HG03039 (cell line): ENCODE measurements around the gene KLHDC8A.

ENCODE experiments used
- ATAC-seq: cut with Tn5 transposase; IDR thresholded peaks from one replicate; pipeline ENCODE4 v1.9.1; 2021; ENCODE audit warnings: mild to moderate bottlenecking, moderate library complexity; ENCODE audit not compliant: unreplicated experiment

Gene KLHDC8A

GRCh38 chr1:205319081-205320018 is 37.4 kb downstream of the KLHDC8A start:
- ATAC-seq = no peak

GRCh38 chr1:205318231-205318991 is 38.3 kb downstream of the KLHDC8A start:
- no peak for ATAC-seq

- no peak for ATAC-seq
These were observed 39.3 kb downstream of the KLHDC8A start for GRCh38 chr1:205317311-205317917.

GRCh38 chr1:205316161-205316566 is 40.6 kb downstream of the KLHDC8A start:
- no peak for ATAC-seq

DNA sequence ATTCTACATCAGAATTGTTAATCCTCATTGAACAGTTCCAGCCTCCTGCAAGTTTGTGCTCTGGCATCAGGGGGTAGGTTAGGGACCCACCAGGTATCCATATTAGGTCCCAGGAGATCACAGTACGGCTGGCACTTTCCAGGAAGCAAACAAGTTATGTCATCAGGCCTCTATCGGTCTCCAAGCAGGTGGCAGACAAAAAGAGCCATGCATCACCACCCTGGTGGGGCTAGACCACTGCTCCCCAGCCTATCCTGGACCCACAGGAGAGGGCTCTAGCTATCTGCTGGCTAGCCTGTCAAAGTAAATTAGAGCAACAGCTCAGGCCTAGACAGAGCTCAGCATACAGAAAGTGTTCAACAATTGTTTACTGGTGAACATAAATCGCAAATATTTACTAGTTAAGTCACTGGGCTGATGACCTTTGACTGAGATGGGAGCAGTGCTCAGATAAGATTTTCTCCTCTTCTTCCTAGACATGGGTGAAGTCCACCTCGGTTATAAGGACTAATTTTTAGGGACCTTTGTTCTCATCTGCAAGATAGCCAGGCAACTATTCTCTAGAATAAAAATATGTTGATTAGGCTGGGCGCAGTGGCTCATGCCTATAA is 41.6 kb downstream of the KLHDC8A start:
- ATAC-seq = no peak

DNA sequence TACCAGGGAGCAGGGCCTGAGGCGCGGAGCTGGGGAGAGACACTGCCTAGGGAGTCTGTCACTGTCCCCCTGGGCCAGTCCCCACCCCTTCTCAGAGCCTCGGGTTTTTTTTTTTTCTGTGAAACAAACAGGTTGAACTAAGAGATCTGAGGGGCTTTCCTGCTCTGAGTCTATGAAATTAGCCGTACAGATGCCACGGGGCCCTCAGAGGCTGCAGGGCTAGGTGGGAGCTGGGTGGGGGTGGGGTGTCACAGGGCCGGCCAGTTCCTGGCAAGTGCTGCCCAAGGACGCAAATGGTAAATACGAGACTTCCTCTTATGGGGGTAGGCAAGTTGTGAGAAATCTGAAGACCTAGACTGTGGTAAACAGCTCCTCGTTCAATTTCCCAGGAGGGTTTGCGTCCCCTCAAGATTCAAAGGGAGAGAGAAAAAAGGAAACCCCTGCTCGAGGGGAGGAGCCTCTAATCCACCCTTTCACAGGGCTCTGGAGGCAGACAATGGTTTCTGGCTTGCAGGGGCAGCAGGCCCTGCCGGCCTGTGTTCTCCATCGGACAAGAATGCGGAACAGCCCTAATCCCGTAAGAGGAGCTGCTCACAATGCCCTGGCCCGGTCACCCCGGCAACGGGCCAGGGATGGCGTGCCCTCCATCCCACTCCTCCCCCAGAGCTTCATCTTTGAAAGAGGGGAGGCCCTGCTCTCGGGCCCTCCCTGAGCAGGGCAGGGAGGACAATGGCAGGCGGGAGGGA is 43.0 kb downstream of the KLHDC8A start:
- ATAC-seq = no peak

- no peak for ATAC-seq
These were observed 43.7 kb downstream of the KLHDC8A start for GRCh38 chr1:205312866-205313562.

DNA sequence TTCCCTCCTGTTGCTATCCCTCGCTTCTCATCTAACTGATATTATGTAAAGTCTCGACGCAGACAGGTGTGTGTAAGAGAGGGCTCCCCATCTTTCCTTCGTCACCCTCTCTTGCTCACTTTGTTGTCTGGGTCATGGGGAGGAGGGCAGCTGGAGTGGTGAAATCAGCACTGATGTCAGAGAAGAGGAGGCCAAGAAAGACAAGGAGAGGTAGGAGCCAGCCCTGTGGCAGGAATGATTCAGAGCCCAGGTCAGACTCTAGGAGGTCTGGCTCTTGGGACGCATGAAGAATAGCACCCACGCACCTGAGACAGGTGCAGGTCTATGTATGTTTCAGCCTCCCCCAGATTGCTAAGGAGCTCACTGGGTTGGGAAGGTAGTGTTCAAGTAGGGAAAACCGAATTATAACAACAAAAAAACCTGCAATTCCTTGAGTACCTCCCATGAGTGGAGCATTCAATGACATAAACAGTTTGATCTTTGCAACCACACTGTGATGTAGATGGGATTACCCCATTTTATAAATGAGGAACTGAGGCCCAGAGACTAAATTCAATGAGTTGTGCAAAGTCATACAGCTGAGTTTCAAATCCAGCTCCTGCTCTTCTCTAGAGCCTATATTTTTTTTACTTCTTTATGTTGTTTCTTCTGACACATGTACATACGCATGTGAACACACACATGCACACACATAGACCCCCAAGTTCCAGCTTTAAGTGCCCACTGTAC is 45.6 kb downstream of the KLHDC8A start:
- no peak for ATAC-seq

- no peak for ATAC-seq
These were observed 47.0 kb downstream of the KLHDC8A start for GRCh38 chr1:205309741-205310140.

DNA sequence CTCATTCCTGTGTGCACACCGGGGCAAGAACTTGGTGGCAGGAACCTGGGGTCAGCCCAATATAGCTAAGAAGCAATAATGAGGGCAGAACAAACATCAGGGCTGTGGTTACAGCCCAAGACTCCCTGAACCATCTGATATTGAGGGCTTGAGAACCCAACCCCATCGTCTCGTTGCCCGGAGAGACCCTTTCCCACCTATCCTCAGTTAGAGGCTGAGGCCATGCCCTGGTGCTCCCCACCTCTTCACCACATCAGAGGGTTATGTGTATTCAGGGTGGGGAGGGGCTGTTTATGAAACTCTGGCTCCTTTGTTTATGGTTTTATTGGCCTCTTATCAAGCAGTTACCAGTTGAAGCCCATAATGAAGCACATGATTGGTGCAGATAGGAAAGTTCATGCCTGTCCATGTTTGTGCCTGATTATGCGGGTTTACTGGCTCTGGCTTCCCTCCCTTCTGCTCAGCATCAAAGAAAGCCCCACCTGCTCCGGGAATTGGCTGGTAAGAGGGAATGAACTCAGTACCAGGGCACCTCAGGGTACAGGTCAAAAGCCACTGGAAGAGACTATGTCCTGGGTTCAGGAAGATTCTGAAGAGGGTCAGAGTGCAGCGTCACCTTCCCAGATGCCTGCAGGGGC is 49.7 kb downstream of the KLHDC8A start:
- no peak for ATAC-seq

DNA sequence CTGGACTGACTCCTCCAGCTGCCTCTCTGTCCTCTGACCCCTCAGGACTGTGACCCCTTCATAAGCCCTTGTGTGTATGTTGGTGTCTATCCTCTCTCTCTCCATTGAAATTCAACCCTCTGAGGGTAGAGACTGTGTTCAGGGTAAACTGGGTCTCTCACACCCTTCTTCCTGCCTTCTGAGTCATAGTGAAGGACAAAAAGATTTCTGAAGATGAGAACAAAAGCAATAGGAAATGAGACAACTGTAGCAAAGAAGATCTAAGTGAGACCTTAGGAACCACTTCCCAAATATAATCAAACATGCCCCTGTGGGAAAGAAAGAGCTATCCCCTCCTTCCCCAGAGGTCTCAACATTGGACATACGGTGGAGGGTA is 52.0 kb downstream of the KLHDC8A start:
- ATAC-seq = no peak

DNA sequence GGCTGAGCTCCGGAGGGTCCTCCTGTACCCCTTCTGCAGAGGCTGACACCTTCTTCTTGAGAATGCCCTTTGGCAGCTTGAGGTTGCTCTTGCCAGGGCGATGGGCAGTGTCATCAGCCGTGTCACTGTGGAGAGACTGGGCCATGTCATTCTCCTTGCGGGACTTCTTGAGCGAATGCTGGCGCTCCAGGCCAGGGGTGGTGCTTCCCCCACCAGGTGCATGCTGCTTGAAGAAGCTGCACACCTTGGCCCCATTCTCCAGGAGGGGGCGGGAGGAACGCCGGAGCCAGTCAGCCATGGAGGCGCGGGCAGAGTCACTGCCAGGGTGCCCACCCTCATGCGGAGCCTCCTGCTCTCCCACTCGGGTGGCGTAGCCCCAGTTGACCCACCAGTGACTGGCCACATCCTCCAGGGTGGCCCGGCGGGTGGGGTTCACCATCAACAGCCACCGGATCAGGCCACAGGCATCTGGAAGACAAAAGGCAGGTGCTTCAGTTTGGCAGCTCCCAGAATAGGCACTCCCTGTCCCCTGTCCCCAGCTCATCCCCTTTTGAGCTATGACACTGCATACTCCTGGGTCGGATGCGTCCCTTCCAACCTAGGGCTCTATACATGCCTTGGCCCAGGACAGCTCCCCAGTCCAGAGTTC is 52.6 kb downstream of the KLHDC8A start:
- ATAC-seq = no peak

GRCh38 chr1:205303247-205303888 is 53.4 kb downstream of the KLHDC8A start:
- no peak for ATAC-seq

DNA sequence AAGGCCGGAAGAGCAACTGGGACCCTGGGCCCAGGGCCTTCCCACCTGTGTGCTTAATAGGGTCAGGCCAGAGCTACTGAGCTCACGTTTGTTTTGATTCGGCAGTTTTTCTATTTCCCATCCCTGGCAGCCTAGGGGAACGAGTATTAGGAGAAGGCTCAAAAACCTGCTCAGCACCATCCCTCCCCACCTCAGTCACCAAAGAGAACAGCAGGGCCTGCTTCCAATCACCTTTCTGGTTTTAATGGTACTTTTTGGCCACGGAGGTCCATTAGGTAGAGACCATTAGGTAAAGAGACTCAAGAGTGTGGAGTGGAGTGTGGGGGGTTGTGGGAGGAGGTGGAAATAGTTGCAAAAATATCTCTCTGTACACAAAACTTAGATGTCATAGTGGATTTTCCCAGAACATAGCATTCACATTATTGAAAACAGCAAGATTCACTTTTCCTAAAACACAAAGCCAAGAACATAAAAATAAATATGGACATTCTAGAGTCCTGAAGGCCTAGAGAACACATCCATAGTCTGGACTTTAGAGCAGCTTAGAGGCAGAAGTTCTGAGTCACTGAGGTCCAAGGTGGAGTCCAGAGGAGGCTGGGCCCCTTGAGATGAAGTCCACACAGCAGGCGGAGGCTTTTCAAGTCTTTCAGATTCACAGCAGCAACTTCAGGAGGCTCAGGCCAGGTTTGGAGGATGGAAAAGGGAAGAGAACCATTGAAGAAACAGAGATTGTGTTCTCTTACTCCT is 54.7 kb downstream of the KLHDC8A start:
- no peak for ATAC-seq

DNA sequence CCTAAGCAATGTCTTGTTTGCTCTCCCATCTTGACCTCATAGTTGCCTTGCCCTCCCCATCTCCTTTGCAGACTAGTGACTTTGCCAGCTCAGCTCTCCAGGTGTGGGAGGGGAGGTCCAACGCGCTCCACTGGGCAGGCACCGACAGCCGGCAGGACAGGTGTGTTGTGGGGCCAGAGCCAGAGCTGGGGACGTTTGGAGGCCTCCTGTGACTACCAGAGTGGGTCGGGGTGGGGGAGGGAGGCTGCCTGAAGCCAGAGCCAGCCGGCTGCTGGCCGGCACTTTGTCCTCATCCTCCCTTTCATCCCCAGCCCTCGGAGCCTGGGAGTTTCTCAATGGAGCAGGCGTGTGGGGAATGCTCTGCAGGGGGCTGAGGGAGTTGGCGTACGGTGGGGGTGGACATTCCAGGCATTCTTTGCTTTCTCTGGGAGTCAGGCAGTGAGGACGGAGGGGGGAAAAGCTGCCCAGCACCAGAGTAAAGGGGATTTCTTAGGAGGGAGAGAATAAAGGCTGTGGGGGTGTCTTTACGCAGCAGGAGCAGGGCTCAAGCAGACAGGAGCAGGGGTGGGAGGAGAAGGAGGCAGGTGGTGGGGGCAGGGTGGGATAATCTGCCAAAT is 55.4 kb downstream of the KLHDC8A start:
- ATAC-seq = no peak

DNA sequence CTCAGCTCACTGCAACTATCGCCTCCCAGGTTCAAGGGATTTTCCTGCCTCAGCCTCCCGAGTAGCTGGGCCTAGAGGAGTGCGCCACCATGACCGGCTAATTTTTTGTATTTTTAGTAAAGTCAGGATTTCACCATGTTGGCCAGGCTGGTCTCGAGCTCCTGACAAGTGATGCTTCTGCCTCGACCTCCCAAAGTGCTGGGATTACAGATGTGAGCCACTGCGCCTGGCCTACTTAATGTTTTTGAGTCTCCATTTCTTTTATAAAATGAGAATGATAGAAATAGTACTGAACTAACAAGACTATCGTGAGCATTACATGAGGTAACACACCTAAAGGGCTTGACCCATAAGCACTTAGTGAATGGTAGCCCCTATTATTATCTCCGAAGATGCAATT is 56.6 kb downstream of the KLHDC8A start:
- ATAC-seq = no peak
